H9 (cell line): ENCODE results near the gene TGM2. TPM values are rescaled to one million over a fixed set of nuclear protein-coding genes. Genes with fewer than 3 reads are reported as not detected.

ENCODE experiments used
- DNase-seq: peaks from one replicate; pipeline ENCODE4 v3.0.0-alpha.2; 2017
- H2AFZ ChIP-seq: one replicate; pipeline ENCODE4 v1.6.1; 2013; ENCODE audit warnings: mild to moderate bottlenecking, low read length, control low read depth, moderate library complexity
- H2AK5ac ChIP-seq: 2 replicates; pipeline ENCODE4 v1.6.1; 2013; ENCODE audit warnings: low read length, control low read depth, mixed read lengths; ENCODE audit not compliant: insufficient read length
- H2BK120ac ChIP-seq: one replicate; pipeline ENCODE4 v1.6.1; 2013; ENCODE audit warnings: low read depth, mild to moderate bottlenecking, low read length, control low read depth, inconsistent platforms; ENCODE audit not compliant: poor library complexity, severe bottlenecking
- H2BK12ac ChIP-seq: 2 replicates; pipeline ENCODE4 v1.6.1; 2013; ENCODE audit warnings: low read length, control low read depth, mixed read lengths, low read depth; ENCODE audit not compliant: insufficient read length
- H2BK15ac ChIP-seq: 2 replicates; pipeline ENCODE4 v1.6.1; 2013; ENCODE audit warnings: low read depth, low read length, control low read depth
- H2BK20ac ChIP-seq: one replicate; pipeline ENCODE4 v1.6.1; 2013; ENCODE audit warnings: low read depth, mild to moderate bottlenecking, low read length, control low read depth, inconsistent platforms; ENCODE audit not compliant: poor library complexity, severe bottlenecking
- H2BK5ac ChIP-seq: 2 replicates; pipeline ENCODE4 v1.6.1; 2013; ENCODE audit warnings: low read length, control low read depth, mixed read lengths; ENCODE audit not compliant: insufficient read length
- H3K14ac ChIP-seq: 2 replicates; pipeline ENCODE4 v1.6.1; 2013; ENCODE audit warnings: low read length, control low read depth; ENCODE audit not compliant: insufficient read depth
- H3K18ac ChIP-seq: 2 replicates; pipeline ENCODE4 v1.6.1; 2013; ENCODE audit warnings: low read depth, mild to moderate bottlenecking, mixed read lengths, low read length, control low read depth; ENCODE audit not compliant: insufficient read length
- H3K23ac ChIP-seq: 2 replicates; pipeline ENCODE4 v1.6.1; 2013; ENCODE audit warnings: low read length, control low read depth, mixed read lengths, low read depth; ENCODE audit not compliant: insufficient read length
- H3K23me2 ChIP-seq: 2 replicates; pipeline ENCODE4 v1.6.1; 2013; ENCODE audit warnings: low read depth, mild to moderate bottlenecking, mixed read lengths, low read length, control low read depth; ENCODE audit not compliant: insufficient read length, poor library complexity, severe bottlenecking
- H3K27ac ChIP-seq: 2 replicates; pipeline ENCODE4 v1.5.1; 2013; ENCODE audit warnings: low read length, control low read depth, mixed read lengths, low read depth; ENCODE audit not compliant: insufficient read length
- H3K27me3 ChIP-seq: 2 replicates; pipeline ENCODE4 v1.6.1; 2013; ENCODE audit warnings: low read length, control low read depth, inconsistent platforms; ENCODE audit not compliant: insufficient read depth
- H3K4ac ChIP-seq: 2 replicates; pipeline ENCODE4 v1.6.1; 2013; ENCODE audit warnings: low read depth, mild to moderate bottlenecking, control low read depth, inconsistent platforms, low read length, moderate library complexity
- H3K4me1 ChIP-seq: 2 replicates; pipeline ENCODE4 v1.6.1; 2013; ENCODE audit warnings: low read length, control low read depth, inconsistent platforms; ENCODE audit not compliant: insufficient read depth
- H3K4me2 ChIP-seq: 2 replicates; pipeline ENCODE4 v1.6.1; 2013; ENCODE audit warnings: low read length, control low read depth, mixed read lengths; ENCODE audit not compliant: insufficient read length, insufficient read depth
- H3K56ac ChIP-seq: 2 replicates; pipeline ENCODE4 v1.6.1; 2013; ENCODE audit warnings: low read depth, mild to moderate bottlenecking, mixed read lengths, low read length, control low read depth; ENCODE audit not compliant: insufficient read length
- H3K79me1 ChIP-seq: 2 replicates; pipeline ENCODE4 v1.6.1; 2013; ENCODE audit warnings: low read depth, mild to moderate bottlenecking, moderate library complexity, low read length, control low read depth, inconsistent platforms; ENCODE audit not compliant: insufficient read depth, poor library complexity, severe bottlenecking
- H3K79me2 ChIP-seq: 2 replicates; pipeline ENCODE4 v1.6.1; 2013; ENCODE audit warnings: low read length, control low read depth, inconsistent platforms; ENCODE audit not compliant: insufficient read depth
- H3K9ac ChIP-seq: 2 replicates; pipeline ENCODE4 v1.6.1; 2013; ENCODE audit warnings: low read length, control low read depth, mixed read lengths; ENCODE audit not compliant: insufficient read length; ENCODE audit errors: extremely low read depth
- H3K9me3 ChIP-seq: one replicate; pipeline ENCODE4 v1.6.1; 2013; ENCODE audit warnings: low read depth, low read length, inconsistent platforms; ENCODE audit not compliant: control insufficient read depth
- H3T11ph ChIP-seq: one replicate; pipeline ENCODE4 v1.6.1; 2013; ENCODE audit warnings: mild to moderate bottlenecking, low read length, control low read depth, inconsistent platforms
- H4K20me1 ChIP-seq: one replicate; pipeline ENCODE4 v1.6.1; 2013; ENCODE audit not compliant: control insufficient read depth, insufficient read length, insufficient read depth
- H4K5ac ChIP-seq: 2 replicates; pipeline ENCODE4 v1.6.1; 2013; ENCODE audit warnings: low read depth, mild to moderate bottlenecking, mixed read lengths, low read length, control low read depth; ENCODE audit not compliant: insufficient read length
- H4K8ac ChIP-seq: replicated peaks from 2 replicates; pipeline ENCODE4 v1.6.1; 2013; ENCODE audit warnings: low read length, control low read depth, mixed read lengths, low read depth; ENCODE audit not compliant: insufficient read length
- H4K91ac ChIP-seq: 2 replicates; pipeline ENCODE4 v1.6.1; 2013; ENCODE audit warnings: low read depth, mild to moderate bottlenecking, moderate library complexity, mixed read lengths, low read length, control low read depth; ENCODE audit not compliant: insufficient read length
- H3K27ac Mint-ChIP-seq, 3 experiments: 2 replicates in 2 of 3; 3 replicates in 1 of 3; pipeline ENCODE4 v1.8.0; 2020 to 2021; ENCODE audit warnings: mixed read lengths in 3 of 3, mild to moderate bottlenecking in 1 of 3, moderate library complexity in 1 of 3
- H3K27me3 Mint-ChIP-seq: 2 replicates; pipeline ENCODE4 v1.8.0; 2021; ENCODE audit warnings: low read depth, mild to moderate bottlenecking, moderate library complexity, mixed read lengths
- H3K36me3 Mint-ChIP-seq, 3 experiments: 2 replicates in 2 of 3; 3 replicates in 1 of 3; pipeline ENCODE4 v1.8.0; 2020 to 2021; ENCODE audit warnings: low read depth in 3 of 3, mixed read lengths in 3 of 3; ENCODE audit not compliant: insufficient read depth in 1 of 3
- H3K4me1 Mint-ChIP-seq, 2 experiments: 2 replicates each; pipeline ENCODE4 v1.8.0; 2020; ENCODE audit warnings: mixed read lengths in 2 of 2
- H3K4me3 Mint-ChIP-seq, 2 experiments: 2 replicates in 1 of 2; 3 replicates in 1 of 2; pipeline ENCODE4 v1.8.0; 2020 to 2021; ENCODE audit warnings: mild to moderate bottlenecking in 2 of 2, mixed read lengths in 2 of 2, moderate library complexity in 1 of 2
- H3K9me3 Mint-ChIP-seq, 2 experiments: 2 replicates in 1 of 2; 3 replicates in 1 of 2; pipeline ENCODE4 v1.8.0; 2020; ENCODE audit warnings: mild to moderate bottlenecking in 2 of 2, mixed read lengths in 2 of 2, moderate library complexity in 1 of 2
- CTCF ChIP-seq: fragments of 200-600 bp; sonication (generic); conservative IDR thresholded peaks from 3 replicates; pipeline ENCODE4 v1.8.0; 2021; ENCODE audit warnings: antibody characterized with exemption, mild to moderate bottlenecking
- WGBS: extraction: QIAGEN DNeasy Blood & Tissue Kit; methylation state at CpG from one replicate; pipeline ENCODE4 v1.1.7; 2013; ENCODE audit warnings: missing lambda C conversion rate, low lambda C conversion rate, mixed read lengths; ENCODE audit not compliant: insufficient read length; ENCODE audit errors: extremely low coverage; 5-methylcytosine and 5-hydroxymethylcytosine counted together
- total RNA-seq: library from RNA; stranded (reverse); gene quantifications from 2 replicates; pipeline ENCODE4 v1.2.1, GENCODE V29; 2021

Gene TGM2
- total RNA-seq, 1 experiment from 2014 or later = 1.1 TPM

- H3K4me2 ChIP-seq = no peak overlapping the region
- no peak overlapping the region for H2BK120ac ChIP-seq
- no peak overlapping the region for H2BK15ac ChIP-seq
- no peak overlapping the region for H3K23ac ChIP-seq
- H3K56ac ChIP-seq = no peak overlapping the region
- H3K9ac ChIP-seq = no peak overlapping the region
- no peak overlapping the region for H2AK5ac ChIP-seq
- TF ChIP-seq CTCF = no peak
- H2BK12ac ChIP-seq = no peak overlapping the region
- H3K4ac ChIP-seq = no peak overlapping the region
- no peak overlapping the region for H3K18ac ChIP-seq
- Mint-ChIP-seq H3K4me1 (peaks cover 5 to 6% of the 10 kb centered on the region in 2 experiments; a peak in 2 of 4 replicates), H3K27me3 (no peaks in the 10 kb centered on the region; the same call in 1 of the 2 replicates), H3K4me3 (no peak overlapping the region), H3K9me3 (no peaks in the 10 kb centered on the region), H3K36me3 (no peaks in the 10 kb centered on the region), H3K27ac (no peak overlapping the region; a peak in 1 of 7 replicates)
- H3T11ph ChIP-seq = no peak overlapping the region
- H4K5ac ChIP-seq = no peak overlapping the region
- H3K79me1 ChIP-seq = no peaks in the 10 kb centered on the region
- H2BK20ac ChIP-seq = no peak overlapping the region
- H3K27me3 ChIP-seq = no peaks in the 10 kb centered on the region
- H4K20me1 ChIP-seq = no peaks in the 10 kb centered on the region
- H4K8ac ChIP-seq = no peak overlapping the region
- no peak overlapping the region for H3K27ac ChIP-seq
- no peaks in the 10 kb centered on the region for H3K79me2 ChIP-seq
- no CpG with 5 or more reads among the region's 12 CpGs for WGBS
- no peaks in the 10 kb centered on the region for H3K23me2 ChIP-seq
- no peaks in the 10 kb centered on the region for H3K9me3 ChIP-seq
- no peak overlapping the region for H3K14ac ChIP-seq
- no peak overlapping the region for H2BK5ac ChIP-seq
- H2AFZ ChIP-seq = no peak overlapping the region
- no peak overlapping the region for H4K91ac ChIP-seq
- DNase-seq = no peak
- no peaks in the 10 kb centered on the region; the same call in 1 of the 2 replicates for H3K4me1 ChIP-seq
These were observed 38.0 kb downstream of the TGM2 start for GRCh38 chr20:38126932-38127621.
